HG03439 (cell line): Measurements from ENCODE around the gene NAPSA.

ENCODE experiments used
- ATAC-seq: cut with Tn5 transposase; IDR thresholded peaks from one replicate; pipeline ENCODE4 v1.9.1; 2021; ENCODE audit warnings: mild to moderate bottlenecking, moderate library complexity; ENCODE audit not compliant: unreplicated experiment

The NAPSA gene

DNA sequence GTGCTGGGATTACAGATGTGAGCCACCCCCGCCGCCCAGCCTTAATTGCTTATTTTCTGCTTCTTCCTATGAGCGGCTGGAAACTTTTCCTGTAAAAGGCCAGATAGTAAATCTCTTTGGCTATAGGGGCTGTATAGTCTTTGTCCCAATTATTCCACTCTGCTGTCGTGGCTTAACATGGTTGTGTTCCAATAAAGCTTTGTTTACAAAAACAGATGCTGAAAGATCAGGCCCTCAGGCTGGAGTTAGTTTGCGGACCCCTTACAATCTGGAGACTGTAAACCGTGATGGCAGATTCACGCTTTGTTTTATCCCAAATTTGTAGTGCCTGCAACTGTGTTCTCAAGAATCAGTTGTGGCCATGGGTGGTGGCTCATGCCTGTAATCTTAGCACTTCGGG is 47.0 kb downstream of the NAPSA start:
- ATAC-seq: no peak

- ATAC-seq: no peak
Observed at GRCh38 chr19:50317115-50317514, 48.3 kb downstream of the NAPSA start.

DNA sequence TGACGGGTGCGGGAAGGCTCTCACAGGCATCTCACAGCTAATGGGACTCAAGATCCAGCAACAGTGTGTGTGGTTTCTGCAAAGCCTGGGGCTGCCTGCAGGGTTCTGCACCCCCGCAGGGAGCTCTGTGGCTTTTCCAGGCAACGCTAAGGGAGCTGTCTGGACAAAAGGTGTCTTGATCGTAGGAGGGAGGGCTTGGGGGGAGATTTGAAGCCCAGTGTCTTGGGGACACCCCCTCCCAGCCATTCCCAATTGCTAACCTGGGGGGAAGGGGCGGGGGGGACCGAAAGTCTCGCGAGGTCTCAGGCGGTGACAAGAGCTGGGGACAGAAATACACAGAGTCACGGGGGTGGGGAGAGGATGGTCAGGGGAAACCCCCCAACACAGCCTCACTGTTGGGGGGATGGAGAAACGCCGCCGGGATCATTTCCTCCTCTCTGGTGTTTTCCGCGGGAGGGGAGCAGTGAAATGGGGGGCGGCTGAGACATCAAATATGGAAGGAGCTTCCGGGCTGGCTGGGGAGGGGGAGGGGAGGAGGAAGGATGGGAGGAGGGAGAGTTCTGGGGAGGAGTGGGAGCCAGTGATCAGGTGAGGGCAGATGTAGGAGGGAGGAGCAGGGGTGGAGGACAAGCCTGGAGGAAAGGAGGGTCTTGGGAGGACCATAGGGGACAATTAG is 49.5 kb downstream of the NAPSA start:
- no peak for ATAC-seq

- no peak for ATAC-seq
Observed at GRCh38 chr19:50314724-50315708, 50.4 kb downstream of the NAPSA start.

- no peak for ATAC-seq
Observed at GRCh38 chr19:50313812-50314536, 51.5 kb downstream of the NAPSA start.

- no peak for ATAC-seq
Observed at GRCh38 chr19:50312967-50313811, 52.2 kb downstream of the NAPSA start.

DNA sequence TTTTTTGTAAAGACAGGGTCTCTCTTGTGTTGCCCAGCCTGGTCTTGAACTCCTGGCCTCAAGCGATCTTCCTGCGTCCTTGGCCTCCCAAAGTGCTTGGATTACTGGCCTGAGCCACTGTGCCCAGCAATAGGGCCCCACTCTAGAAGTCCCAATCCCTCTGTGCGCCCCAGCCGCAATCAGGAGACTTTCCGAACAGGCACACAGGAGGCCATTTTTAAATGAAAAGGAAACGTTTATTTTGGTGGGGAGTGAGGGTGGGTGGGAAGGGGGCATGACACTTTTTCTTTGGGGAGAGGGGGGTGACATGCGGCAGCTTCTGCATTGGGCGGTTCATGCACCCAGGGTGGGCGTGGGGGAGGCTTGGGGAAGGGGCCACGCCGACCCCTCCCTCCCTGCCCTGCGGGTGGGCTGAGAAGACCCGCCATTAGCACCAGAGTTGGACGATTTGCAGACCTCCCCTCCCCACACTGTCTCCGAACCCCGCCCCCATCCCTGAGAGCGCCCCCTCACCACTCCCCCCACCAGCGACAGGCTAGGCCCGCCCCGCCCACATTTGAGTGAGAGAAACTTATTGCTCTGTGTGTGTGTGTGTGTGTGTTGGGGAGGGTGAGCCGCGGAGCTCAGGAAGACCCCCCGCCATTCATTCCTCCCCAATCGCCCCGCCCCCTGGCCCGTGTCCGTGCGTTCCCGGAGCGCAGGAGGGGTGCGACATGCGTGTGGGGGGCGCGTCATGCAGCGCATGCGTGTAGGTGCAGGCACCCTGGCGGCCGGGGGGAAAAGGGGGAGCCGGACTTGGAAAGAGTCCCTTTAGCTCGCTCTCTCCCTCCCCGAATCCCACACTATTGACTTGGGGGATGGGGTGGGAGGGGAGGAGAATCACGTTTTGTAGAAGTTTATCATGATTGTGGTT is 53.5 kb downstream of the NAPSA start:
- ATAC-seq: no peak

DNA sequence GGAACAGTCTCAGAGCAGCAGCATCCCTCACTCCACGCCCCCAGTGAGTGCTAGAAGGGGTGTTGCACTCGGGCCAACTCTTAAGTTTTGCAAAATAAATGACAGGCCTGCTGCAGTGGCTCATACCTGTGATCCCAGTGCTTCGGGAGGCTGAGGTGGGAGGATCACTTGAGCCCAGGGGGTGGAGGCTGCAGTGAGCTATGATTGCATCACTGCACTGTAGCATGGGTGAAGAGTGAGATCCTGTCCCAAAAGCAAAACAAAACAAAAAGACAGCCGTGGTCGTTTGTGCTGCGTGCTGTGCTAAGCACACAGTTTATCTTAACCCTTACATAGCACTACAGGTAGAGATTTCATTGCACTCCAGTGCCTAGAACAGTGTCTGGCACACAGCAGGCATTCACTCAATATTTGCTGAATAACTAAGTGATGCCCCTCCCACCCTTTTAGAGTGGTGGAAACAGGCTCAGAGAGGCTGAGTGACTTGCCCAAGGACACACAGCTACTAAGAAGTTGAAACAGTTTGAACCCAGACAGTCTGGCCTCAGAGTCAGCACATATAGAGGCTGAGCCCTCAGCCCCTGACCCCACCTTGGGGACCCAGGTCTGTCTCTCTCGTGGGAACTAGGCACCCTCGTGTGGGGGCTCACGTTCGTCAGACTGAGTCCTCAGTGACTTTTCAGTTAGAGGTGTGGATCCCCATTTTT is 54.5 kb downstream of the NAPSA start:
- ATAC-seq: no peak

GRCh38 chr19:50309396-50310125 is 55.9 kb downstream of the NAPSA start:
- ATAC-seq: no peak

- ATAC-seq: no peak
Observed at GRCh38 chr19:50308991-50309390, 56.4 kb downstream of the NAPSA start.
